Limb (tissue), 2 donors: ENCODE data around the gene ATXN1.
A peak's percentile ranks its signal among the peaks of the same experiment; 100 is the strongest.

ENCODE experiments used
- DNase-seq, 2 donors: peaks; one replicate each; pipeline ENCODE4 v3.0.0-alpha.2; 2016; ENCODE audit errors: extremely low spot score in 2 of 2

Gene ATXN1

DNA sequence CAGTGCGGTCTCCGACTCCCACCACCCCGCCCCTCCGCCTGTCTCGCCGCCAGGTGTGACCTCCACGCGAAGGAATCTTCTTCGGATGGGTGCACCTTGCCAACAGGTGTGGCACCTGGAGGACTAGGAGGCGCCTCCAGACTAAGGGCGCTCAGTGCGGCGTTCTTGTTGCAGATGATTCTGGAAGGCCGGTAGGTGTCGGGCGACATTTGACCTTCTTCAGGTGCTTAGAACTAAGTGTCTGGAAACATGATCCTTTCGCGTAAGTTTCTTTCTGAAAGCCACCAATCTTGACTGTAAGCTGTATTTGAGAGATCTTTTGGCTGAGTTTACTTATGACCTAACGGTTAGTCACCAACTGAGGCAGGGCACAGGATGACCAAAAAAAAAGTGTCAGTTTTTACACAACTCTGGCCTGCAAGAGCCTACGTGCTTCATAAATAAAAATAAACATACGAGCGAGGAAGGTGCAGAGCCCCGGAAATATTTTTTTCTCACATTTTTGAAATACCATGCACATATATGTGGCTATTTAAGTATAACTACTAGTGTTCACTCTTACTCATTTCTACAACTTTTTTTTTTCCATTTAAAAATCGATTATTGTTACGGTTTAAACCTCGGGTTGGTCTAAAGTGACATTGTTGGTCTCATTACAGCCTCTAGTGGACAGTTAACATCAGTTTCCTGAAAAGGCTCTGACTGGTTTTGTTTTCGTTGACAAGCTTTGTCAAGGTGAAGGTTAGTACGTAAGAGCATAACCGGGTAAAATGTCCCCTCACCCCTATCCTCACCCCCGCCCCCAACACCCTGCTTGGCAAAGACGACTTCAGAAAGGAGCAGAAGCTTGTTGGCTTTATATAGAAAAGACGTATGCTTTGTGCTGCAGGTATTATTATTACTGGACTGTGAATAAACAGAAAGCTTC lies 1.6 kb upstream of the ATXN1 start:
- peak; percentile 64 to 72 for DNase-seq

DNA sequence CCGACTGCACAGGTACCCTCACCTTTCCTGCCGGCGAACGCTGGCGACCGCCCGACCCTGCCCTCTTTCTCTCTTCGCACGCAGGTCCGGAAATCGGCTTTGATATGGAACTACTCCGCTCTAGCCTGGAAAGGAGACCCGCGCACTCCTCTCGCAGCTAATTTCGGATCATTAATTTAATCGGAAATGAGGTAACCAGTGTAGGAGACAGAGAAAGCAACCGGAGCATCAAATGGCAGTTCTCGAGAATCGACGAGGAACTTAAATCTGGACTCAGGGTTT lies 949 bp upstream of the ATXN1 start:
- no peak for DNase-seq

DNA sequence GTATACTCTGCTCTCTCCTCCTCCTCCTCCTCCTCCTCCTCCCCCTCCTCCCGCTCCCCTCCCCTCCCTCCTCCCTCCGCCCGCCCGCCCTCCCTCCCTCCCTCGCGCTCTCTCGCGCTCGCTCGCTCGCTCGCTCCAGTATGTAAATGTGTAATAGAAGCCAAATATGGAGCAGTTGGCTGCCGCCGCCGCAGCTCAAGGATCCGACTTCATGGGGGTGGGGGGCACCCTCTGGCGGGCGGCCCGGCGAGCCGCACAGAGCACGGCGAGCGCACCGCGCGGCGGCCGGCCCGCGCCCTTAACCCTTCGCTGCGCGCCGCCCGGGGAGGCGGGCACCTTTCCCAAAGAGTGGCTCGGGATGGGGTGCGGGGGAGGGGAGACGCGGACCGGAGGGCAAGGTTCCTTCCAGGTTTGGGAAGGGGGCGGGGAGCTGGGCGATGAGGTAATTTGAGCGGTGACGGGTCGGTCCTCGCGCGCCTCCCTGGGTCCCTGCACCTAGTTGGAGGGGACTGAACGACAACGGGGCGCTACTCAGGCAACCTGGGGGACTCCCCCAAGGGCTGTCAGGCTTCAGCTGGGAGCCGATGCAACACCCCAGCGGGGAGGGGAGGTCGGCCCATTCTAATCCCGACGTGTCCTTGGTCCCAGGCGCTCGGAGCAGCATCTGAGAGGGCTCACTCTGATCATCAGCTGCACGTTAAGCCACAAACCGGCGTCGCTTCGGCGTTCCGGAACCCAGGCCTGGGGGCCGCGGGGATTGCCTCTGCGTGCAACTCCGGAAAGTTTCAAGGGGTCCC lies 409 bp upstream of the ATXN1 start:
- peak; percentile 88 to 91 for DNase-seq

- peak; percentile 86 to 89 for DNase-seq
Observed at GRCh38 chr6:16759646-16760515, 1.4 kb downstream of the ATXN1 start.

- peak in 1 of 2 donors; percentile 34 for DNase-seq
Observed at GRCh38 chr6:16759181-16759645, 2.0 kb downstream of the ATXN1 start.

- peak in 1 of 2 donors; percentile 43 for DNase-seq
Observed at GRCh38 chr6:16758163-16758975, 2.9 kb downstream of the ATXN1 start.

DNA sequence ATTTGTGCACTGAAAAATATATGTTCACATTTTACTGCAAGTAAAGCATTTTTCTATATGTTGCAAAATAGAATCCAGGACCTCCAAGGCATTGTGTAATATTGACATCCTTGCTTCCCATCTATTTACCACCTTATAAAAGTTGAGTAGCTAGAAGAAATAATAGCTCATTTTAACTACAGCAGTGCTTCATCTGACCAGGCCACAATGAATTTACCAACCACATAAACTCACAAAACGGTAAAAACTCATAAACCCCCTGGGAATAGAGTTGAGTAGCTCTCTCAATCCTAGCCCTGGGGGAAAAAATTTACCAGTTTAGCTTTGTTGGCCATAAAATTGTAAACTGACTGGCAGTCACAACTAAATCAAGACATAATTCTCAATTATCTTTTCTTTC lies 3.9 kb downstream of the ATXN1 start:
- no peak for DNase-seq

- no peak for DNase-seq
Observed at GRCh38 chr6:16756660-16757255, 4.5 kb downstream of the ATXN1 start.

- no peak for DNase-seq
Observed at GRCh38 chr6:16755544-16755943, 5.7 kb downstream of the ATXN1 start.

- no peak for DNase-seq
Observed at GRCh38 chr6:16754876-16755275, 6.4 kb downstream of the ATXN1 start.

- DNase-seq, result no peak
Observed at GRCh38 chr6:16754274-16754673, 7.0 kb downstream of the ATXN1 start.

DNA sequence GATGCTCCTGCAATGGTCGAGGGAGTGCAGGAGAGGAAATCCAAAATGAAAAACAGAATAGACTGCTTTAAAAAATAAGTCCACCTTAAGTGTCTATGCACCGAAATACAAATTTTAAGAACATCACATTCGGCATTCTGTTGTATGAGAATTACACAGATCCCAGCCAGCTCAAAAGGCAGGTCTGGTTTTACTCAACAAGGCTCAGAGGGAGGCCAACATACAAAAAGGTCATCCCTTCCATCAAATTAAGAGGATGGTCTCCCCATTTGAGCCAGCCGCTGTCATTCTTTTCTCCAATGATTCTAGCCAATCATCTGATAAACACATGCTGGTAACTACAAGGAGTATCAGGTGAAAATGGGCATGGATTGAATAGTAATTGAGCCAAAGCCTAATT lies 7.9 kb downstream of the ATXN1 start:
- DNase-seq, result no peak

- DNase-seq, result no peak
Observed at GRCh38 chr6:16752206-16752866, 8.9 kb downstream of the ATXN1 start.

DNA sequence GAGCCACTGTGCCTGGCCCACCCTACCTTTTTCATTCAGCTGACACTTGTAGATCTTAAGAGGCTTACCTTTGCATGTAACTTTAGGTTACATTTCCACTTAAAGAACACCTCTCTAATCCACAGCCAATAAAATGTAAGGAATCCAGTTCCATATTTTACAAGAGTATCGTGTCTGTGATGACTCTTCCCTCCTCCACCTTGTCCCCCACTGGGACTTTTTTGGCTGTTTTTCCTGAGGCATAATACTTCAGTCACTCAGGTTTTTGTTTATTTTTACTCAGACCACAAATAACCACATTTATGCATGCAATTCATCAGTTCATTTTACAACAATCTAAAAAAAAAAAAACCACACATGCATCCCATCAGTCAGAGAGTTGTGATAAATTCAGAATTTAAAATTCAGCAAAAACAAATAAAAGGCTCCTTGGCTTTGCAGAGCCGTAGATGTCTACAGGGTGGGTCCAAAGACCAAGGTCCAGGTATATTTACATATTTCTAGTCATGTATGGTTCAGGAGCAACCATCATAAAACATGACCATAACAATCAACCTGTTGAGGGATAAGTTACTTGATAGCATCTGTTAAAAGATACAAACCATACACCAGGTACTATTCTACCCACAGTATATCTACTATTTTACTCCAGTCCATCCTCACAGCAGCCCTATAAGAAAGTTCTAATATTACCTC lies 9.9 kb downstream of the ATXN1 start:
- no peak for DNase-seq

- no peak for DNase-seq
Observed at GRCh38 chr6:16750566-16750965, 10.7 kb downstream of the ATXN1 start.

DNA sequence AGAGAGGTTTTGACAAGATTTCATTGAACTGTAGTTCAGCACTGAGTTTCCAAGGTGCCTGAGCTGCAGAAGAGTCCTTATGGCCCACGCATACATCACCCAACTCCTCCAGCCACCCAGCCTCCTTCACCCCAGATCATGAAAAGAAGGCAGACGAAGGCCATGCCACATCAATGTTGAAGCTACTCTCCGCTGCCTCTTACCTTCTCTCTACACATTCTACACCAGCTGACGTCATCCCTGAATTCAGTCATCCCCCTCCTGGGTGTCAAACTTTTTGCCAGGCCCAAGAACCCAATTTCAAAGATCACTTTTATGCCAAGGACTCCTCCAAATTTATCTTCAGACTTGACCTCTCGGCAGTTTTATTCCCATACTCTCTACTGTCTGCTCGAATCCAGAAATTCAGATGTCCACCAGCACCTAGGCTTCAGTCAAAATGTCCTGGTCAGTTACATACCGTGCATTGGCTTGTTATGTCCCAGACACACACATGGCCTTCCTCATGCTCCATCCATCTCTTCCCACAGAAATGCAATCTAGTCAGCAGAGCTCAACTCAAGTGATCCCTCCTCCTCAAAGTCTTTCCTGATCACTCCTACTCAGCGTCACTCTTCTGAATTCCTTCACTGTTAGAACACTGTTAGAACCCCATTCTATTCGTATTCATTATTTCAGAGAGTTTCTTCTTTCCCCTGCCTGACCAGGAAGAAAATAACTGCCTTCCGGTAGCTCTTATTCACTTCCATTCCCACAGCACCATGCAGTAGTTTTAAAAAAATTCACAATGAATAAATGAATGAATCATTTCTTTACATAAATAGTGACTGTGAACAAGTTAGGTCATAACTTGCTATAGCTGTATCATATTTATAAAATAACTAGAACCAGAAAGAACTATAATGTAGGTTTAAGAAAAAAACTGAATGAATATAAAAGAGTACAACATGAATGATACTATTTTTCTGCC lies 11.5 kb downstream of the ATXN1 start:
- DNase-seq, result no peak

- no peak for DNase-seq
Observed at GRCh38 chr6:16748025-16748319, 13.3 kb downstream of the ATXN1 start.
